HCT116 (cell line): ENCODE results near the gene TMEM120A. TPM values are rescaled to one million over a fixed set of nuclear protein-coding genes. Genes with fewer than 3 reads are reported as not detected.

ENCODE experiments used
- ATAC-seq: fragments of 200-7000 bp; cut with Tn5 transposase; 2 replicates; pipeline ENCODE4 v1.9.1; 2020; ENCODE audit warnings: mild to moderate bottlenecking, moderate library complexity
- BruUV-seq: library from RNA; stranded (reverse); fragments of 400-500 nt; replicated peaks from 2 replicates; lab custom pipeline; 2021; lab: Mats Ljungman, UMichigan
- CTCF ChIA-PET: fragments of 300-600 bp; sonication (Branson Sonifier 250); formaldehyde crosslinking; loops from one replicate; lab custom pipeline; 2021; ENCODE audit warnings: antibody characterized with exemption; lab: Charles Lee
- POLR2A ChIA-PET: fragments of 300-600, 350-600 bp; sonication (Branson Sonifier 250); formaldehyde crosslinking; loops from one replicate; lab custom pipeline; 2021; ENCODE audit warnings: antibody characterized with exemption; lab: Charles Lee
- RAD21 ChIA-PET, 2 experiments: fragments of 300-600 bp; sonication (Branson Sonifier 250); formaldehyde crosslinking; loops; one replicate each; lab custom pipeline; 2023; ENCODE audit warnings: low total read pairs in 2 of 2; ENCODE audit not compliant: uncharacterized antibody in 2 of 2, unreplicated experiment in 2 of 2, low non-redundant PET in 1 of 2; lab: Charles Lee
- DNase-seq: peaks from one replicate; pipeline ENCODE4 v3.0.0-alpha.2; 2010; ENCODE audit warnings: low read depth, low spot score
- H2AFZ ChIP-seq: fragments of 200-600 bp; shearing (Covaris generic), sonication (generic); 2 replicates; pipeline ENCODE4 v1.6.1; 2017; ENCODE audit warnings: low read depth, mixed run types, mixed read lengths, antibody characterized with exemption, low read length; ENCODE audit not compliant: poor library complexity, severe bottlenecking
- H3K27ac ChIP-seq: 2 replicates; pipeline ENCODE4 v1.5.1; 2012; ENCODE audit warnings: low read depth, low read length
- H3K27me3 ChIP-seq: fragments of 200-600 bp; sonication (generic); 2 replicates; pipeline ENCODE4 v1.6.1; 2016; ENCODE audit warnings: mixed run types, low read length, mixed read lengths; ENCODE audit not compliant: insufficient read depth
- H3K36me3 ChIP-seq, 2 experiments: fragments of 200-500 bp in 1 of 2; fragments of 200-600 bp in 1 of 2; sonication (Bioruptor generic) in 1 of 2; sonication (generic) in 1 of 2; 2 replicates each; pipeline versions ENCODE4 v1.5.1 to v1.6.1; 2014 to 2016; ENCODE audit warnings: low read length in 2 of 2, inconsistent platforms in 1 of 2, mixed read lengths in 1 of 2, mixed run types in 1 of 2; ENCODE audit not compliant: insufficient read depth in 2 of 2, control insufficient read depth in 1 of 2
- H3K4me1 ChIP-seq, 2 experiments: fragments of 200-600 bp in 1 of 2; sonication (generic) in 1 of 2; 2 replicates each; pipeline versions ENCODE4 v1.5.1 to v1.6.1; 2012 to 2017; ENCODE audit warnings: low read length in 2 of 2, inconsistent platforms in 1 of 2, mild to moderate bottlenecking in 1 of 2, mixed read lengths in 1 of 2, mixed run types in 1 of 2, moderate library complexity in 1 of 2; ENCODE audit not compliant: insufficient read depth in 2 of 2, control insufficient read depth in 1 of 2
- H3K4me2 ChIP-seq: fragments of 200-600 bp; sonication (generic); 2 replicates; pipeline ENCODE4 v1.6.1; 2017; ENCODE audit warnings: mixed run types, low read length, mixed read lengths
- H3K4me3 ChIP-seq, 2 experiments: fragments of 200-600 bp in 1 of 2; sonication (generic) in 1 of 2; replicated peaks in 1 of 2; 2 replicates each; pipeline ENCODE4 v1.5.1; 2011 to 2016; ENCODE audit warnings: low read length in 2 of 2, control low read depth in 1 of 2, low read depth in 1 of 2, mild to moderate bottlenecking in 1 of 2, mixed read lengths in 1 of 2, mixed run types in 1 of 2
- H3K79me2 ChIP-seq: fragments of 200-600 bp; sonication (generic); 2 replicates; pipeline ENCODE4 v1.6.1; 2017; ENCODE audit warnings: mild to moderate bottlenecking, mixed run types, low read length, moderate library complexity, mixed read lengths; ENCODE audit not compliant: insufficient read depth
- H3K9ac ChIP-seq: fragments of 200-600 bp; sonication (generic); 2 replicates; pipeline ENCODE4 v1.6.1; 2016; ENCODE audit warnings: low read length, mixed read lengths
- H3K9me2 ChIP-seq: fragments of 200-600 bp; sonication (generic), shearing (Covaris generic); 2 replicates; pipeline ENCODE4 v1.6.1; 2017; ENCODE audit warnings: mixed run types, mild to moderate bottlenecking, moderate library complexity; ENCODE audit not compliant: insufficient read depth
- H3K9me3 ChIP-seq, 2 experiments: fragments of 200-500 bp in 1 of 2; fragments of 200-600 bp in 1 of 2; sonication (Bioruptor generic) in 1 of 2; sonication (generic) in 1 of 2; 2 replicates each; pipeline ENCODE4 v1.6.1; 2014 to 2017; ENCODE audit warnings: low read length in 2 of 2, mixed read lengths in 2 of 2, inconsistent platforms in 1 of 2, low read depth in 1 of 2, mild to moderate bottlenecking in 1 of 2, mixed run types in 1 of 2, moderate library complexity in 1 of 2; ENCODE audit not compliant: control insufficient read depth in 1 of 2, insufficient read depth in 1 of 2
- H4K20me1 ChIP-seq: fragments of 200-600 bp; sonication (generic), shearing (Covaris generic); 2 replicates; pipeline ENCODE4 v1.6.1; 2017; ENCODE audit warnings: mixed run types, mild to moderate bottlenecking, moderate library complexity; ENCODE audit not compliant: insufficient read depth
- CEBPB ChIP-seq: IDR thresholded peaks from 2 replicates; pipeline ENCODE4 v1.6.1; 2012; ENCODE audit warnings: low read depth
- EGR1 ChIP-seq: IDR thresholded peaks from 2 replicates; pipeline ENCODE4 v1.6.1; 2012; ENCODE audit warnings: low read depth
- ELF1 ChIP-seq: IDR thresholded peaks from 2 replicates; pipeline ENCODE4 v1.6.1; 2012; ENCODE audit warnings: low read depth, borderline replicate concordance
- EZH2 ChIP-seq: fragments of 200-600 bp; sonication (generic); IDR thresholded peaks from 2 replicates; pipeline ENCODE4 v1.6.1; 2017; ENCODE audit warnings: antibody characterized with exemption, mixed run types
- EZH2phosphoT487 ChIP-seq: fragments of 200-600 bp; IDR thresholded peaks from 2 replicates; pipeline ENCODE4 v1.6.1; 2018; ENCODE audit warnings: antibody characterized with exemption, borderline replicate concordance
- FOSL1 ChIP-seq: IDR thresholded peaks from 2 replicates; pipeline ENCODE4 v1.6.1; 2012; ENCODE audit warnings: low read depth
- JUND ChIP-seq: IDR thresholded peaks from 2 replicates; pipeline ENCODE4 v1.6.1; 2012
- POLR2AphosphoS5 ChIP-seq: IDR thresholded peaks from 2 replicates; pipeline ENCODE4 v1.6.1; 2011; ENCODE audit warnings: mild to moderate bottlenecking, low read depth, low read length, moderate library complexity
- RAD21 ChIP-seq: IDR thresholded peaks from 2 replicates; pipeline ENCODE4 v1.6.1; 2012; ENCODE audit warnings: low read depth, mild to moderate bottlenecking
- SIN3A ChIP-seq: IDR thresholded peaks from 2 replicates; pipeline ENCODE4 v1.6.1; 2012; ENCODE audit warnings: low read depth
- SP1 ChIP-seq: IDR thresholded peaks from 2 replicates; pipeline ENCODE4 v1.6.1; 2012; ENCODE audit warnings: low read depth
- SRF ChIP-seq: IDR thresholded peaks from 2 replicates; pipeline ENCODE4 v1.6.1; 2012; ENCODE audit warnings: low read depth
- TCF7L2 ChIP-seq: IDR thresholded peaks from 2 replicates; pipeline ENCODE4 v1.7.0; 2011; ENCODE audit warnings: borderline replicate concordance, inconsistent platforms; ENCODE audit not compliant: insufficient read depth, insufficient read length; ENCODE audit errors: extremely low read depth
- ZFX ChIP-seq: fragments of 450-650 bp; IDR thresholded peaks from 2 replicates; pipeline ENCODE4 v1.6.1; 2017
- ZNF274 ChIP-seq: fragments of 200-500 bp; sonication (Bioruptor generic); IDR thresholded peaks from 2 replicates; pipeline ENCODE4 v1.6.1; 2014; ENCODE audit warnings: mild to moderate bottlenecking, low read depth, low read length, inconsistent platforms
- intact Hi-C: fragments of 100-400 bp; cut with micrococcal nuclease; formaldehyde crosslinking; loops from 2 replicates; pipeline ENCODE4 v1.10.0; 2022
- total RNA-seq: library from RNA; stranded (reverse); gene quantifications from one replicate; pipeline ENCODE4 v1.2.1, GENCODE V29; 2021; ENCODE audit not compliant: unreplicated experiment
- TF ChIP-seq, protein P1 (sequence below): IDR thresholded peaks from 2 replicates; pipeline ENCODE4 v1.6.1; 2012
- TF ChIP-seq, protein P2 (sequence below): IDR thresholded peaks from 2 replicates; pipeline ENCODE4 v1.6.1; 2012

TMEM120A gene
- total RNA-seq, 1 experiment from 2014 or later = 25.9 TPM

GRCh38 chr7:75992083-75992755, 2.2 kb downstream of the TMEM120A start:
- Histone ChIP-seq H3K4me2 (no peak overlapping the region), H3K4me1 (peaks cover 24 to 38% of the 10 kb centered on the region in 2 experiments; a peak in 3 of 4 replicates), H3K79me2 (no peaks in the 10 kb centered on the region), H3K4me3 (no peak overlapping the region), H3K9ac (no peak overlapping the region), H3K27ac (no peak overlapping the region), H3K36me3 (peaks cover 0 to under 1% of the 10 kb centered on the region in 2 experiments; a peak in 1 of 4 replicates), H4K20me1 (no peaks in the 10 kb centered on the region)
- ATAC-seq (no peak), DNase-seq (no peak)
- ChIA-PET POLR2A (interaction anchor here (1.3 kb wide), 1 partner anchor 72 kb away, joined by 3 read pairs; no protein-coding TSS in a partner anchor), CTCF (no interaction called here)
- no TSS peak for BruUV-seq
- TF ChIP-seq JUND (no peak), RAD21 (no peak), ELF1 (no peak), EZH2phosphoT487 (no peak), POLR2AphosphoS5 (no peak), FOSL1 (no peak), CEBPB (no peak), SP1 (no peak), ZNF274 (no peak), ZFX (no peak), EGR1 (no peak), SIN3A (no peak), EZH2 (no peak), SRF (no peak), TCF7L2 (no peak)
- TF ChIP-seq, protein P1, sequence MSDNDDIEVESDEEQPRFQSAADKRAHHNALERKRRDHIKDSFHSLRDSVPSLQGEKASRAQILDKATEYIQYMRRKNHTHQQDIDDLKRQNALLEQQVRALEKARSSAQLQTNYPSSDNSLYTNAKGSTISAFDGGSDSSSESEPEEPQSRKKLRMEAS = no peak
- TF ChIP-seq, protein P2, sequence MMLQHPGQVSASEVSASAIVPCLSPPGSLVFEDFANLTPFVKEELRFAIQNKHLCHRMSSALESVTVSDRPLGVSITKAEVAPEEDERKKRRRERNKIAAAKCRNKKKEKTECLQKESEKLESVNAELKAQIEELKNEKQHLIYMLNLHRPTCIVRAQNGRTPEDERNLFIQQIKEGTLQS = no peak
- TF ChIP-seq, all 23 proteins: peak for 0
- RAD21 ChIA-PET = no interaction called here
- Histone ChIP-seq H3K9me3 (no peaks in the 10 kb centered on the region), H3K9me2 (no peaks in the 10 kb centered on the region), H3K27me3 (no peaks in the 10 kb centered on the region), H2AFZ (no peak overlapping the region)
- intact Hi-C loops = no loop called here
